Measurements from ENCODE around the gene LMO4.

LMO4 gene

GRCh38 chr1:87388411-87388810 lies 59.7 kb downstream of the LMO4 start:
- H3K36me3 ChIP-seq (ENCODE audit: insufficient read depth, insufficient read length, low read length) = no peaks in the 10 kb centered on the region
- no peaks in the 10 kb centered on the region for H3K9me3 ChIP-seq (ENCODE audit: insufficient read depth, low read length)
- no peak overlapping the region for H3K4me3 ChIP-seq (ENCODE audit: insufficient read length, low read depth)
- H3K4me1 ChIP-seq (ENCODE audit: insufficient read depth, insufficient read length) = no peaks in the 10 kb centered on the region
- no peak for DNase-seq (ENCODE audit: low read depth, low spot score)
- no peaks in the 10 kb centered on the region for H3K27me3 ChIP-seq (ENCODE audit: insufficient read depth, insufficient read length)
- TF ChIP-seq YY1 (IDR thresholded peaks at IDR 0.05; ENCODE audit: insufficient read depth, insufficient read length) (no peak), ZNF274 (IDR thresholded peaks at IDR 0.05; ENCODE audit: low read depth, low read length) (no peak), SUZ12 (IDR thresholded peaks at IDR 0.05; ENCODE audit: extremely low read depth, insufficient read depth, insufficient read length) (no peak)
- no peak overlapping the region for H3K9ac ChIP-seq (ENCODE audit: insufficient read length, low read depth)

GRCh38 chr1:87389011-87389410 lies 60.3 kb downstream of the LMO4 start:
- no peaks in the 10 kb centered on the region for H3K27me3 ChIP-seq (ENCODE audit: insufficient read depth, insufficient read length)
- TF ChIP-seq ZNF274 (IDR thresholded peaks at IDR 0.05; ENCODE audit: low read depth, low read length) (no peak), YY1 (IDR thresholded peaks at IDR 0.05; ENCODE audit: insufficient read depth, insufficient read length) (no peak), SUZ12 (IDR thresholded peaks at IDR 0.05; ENCODE audit: extremely low read depth, insufficient read depth, insufficient read length) (no peak)
- H3K36me3 ChIP-seq (ENCODE audit: insufficient read depth, insufficient read length, low read length) = no peaks in the 10 kb centered on the region
- no peak overlapping the region for H3K4me3 ChIP-seq (ENCODE audit: insufficient read length, low read depth)
- no peak for DNase-seq (ENCODE audit: low read depth, low spot score)
- H3K4me1 ChIP-seq (ENCODE audit: insufficient read depth, insufficient read length) = no peaks in the 10 kb centered on the region
- H3K9ac ChIP-seq (ENCODE audit: insufficient read length, low read depth) = no peak overlapping the region
- H3K9me3 ChIP-seq (ENCODE audit: insufficient read depth, low read length) = no peaks in the 10 kb centered on the region

- Histone ChIP-seq H3K4me1 (ENCODE audit: insufficient read depth, insufficient read length) (no peaks in the 10 kb centered on the region), H3K36me3 (ENCODE audit: insufficient read depth, insufficient read length, low read length) (no peaks in the 10 kb centered on the region), H3K9ac (ENCODE audit: insufficient read length, low read depth) (no peak overlapping the region), H3K27me3 (ENCODE audit: insufficient read depth, insufficient read length) (no peaks in the 10 kb centered on the region), H3K9me3 (ENCODE audit: insufficient read depth, low read length) (no peaks in the 10 kb centered on the region), H3K4me3 (ENCODE audit: insufficient read length, low read depth) (no peak overlapping the region)
- TF ChIP-seq ZNF274 (IDR thresholded peaks at IDR 0.05; ENCODE audit: low read depth, low read length) = no peak
- TF ChIP-seq SUZ12 (IDR thresholded peaks at IDR 0.05; ENCODE audit: extremely low read depth, insufficient read depth, insufficient read length) = no peak
- no peak for TF ChIP-seq YY1 (IDR thresholded peaks at IDR 0.05; ENCODE audit: insufficient read depth, insufficient read length)
- no peak for DNase-seq (ENCODE audit: low read depth, low spot score)
These were observed 60.9 kb downstream of the LMO4 start for GRCh38 chr1:87389546-87389945.

- Histone ChIP-seq H3K9ac (ENCODE audit: insufficient read length, low read depth) (no peak overlapping the region), H3K36me3 (ENCODE audit: insufficient read depth, insufficient read length, low read length) (no peaks in the 10 kb centered on the region), H3K9me3 (ENCODE audit: insufficient read depth, low read length) (no peaks in the 10 kb centered on the region), H3K4me3 (ENCODE audit: insufficient read length, low read depth) (no peak overlapping the region), H3K27me3 (ENCODE audit: insufficient read depth, insufficient read length) (no peaks in the 10 kb centered on the region), H3K4me1 (ENCODE audit: insufficient read depth, insufficient read length) (no peaks in the 10 kb centered on the region)
- TF ChIP-seq ZNF274 (IDR thresholded peaks at IDR 0.05; ENCODE audit: low read depth, low read length) = no peak
- no peak for DNase-seq (ENCODE audit: low read depth, low spot score)
These were observed 63.8 kb downstream of the LMO4 start for GRCh38 chr1:87392248-87393192.

GRCh38 chr1:87393445-87394085 lies 64.9 kb downstream of the LMO4 start:
- DNase-seq (ENCODE audit: low read depth, low spot score) = no peak
- Histone ChIP-seq H3K4me3 (ENCODE audit: insufficient read length, low read depth) (no peak overlapping the region), H3K27me3 (ENCODE audit: insufficient read depth, insufficient read length) (no peaks in the 10 kb centered on the region), H3K9ac (ENCODE audit: insufficient read length, low read depth) (no peak overlapping the region), H3K4me1 (ENCODE audit: insufficient read depth, insufficient read length) (no peaks in the 10 kb centered on the region), H3K36me3 (ENCODE audit: insufficient read depth, insufficient read length, low read length) (no peaks in the 10 kb centered on the region), H3K9me3 (ENCODE audit: insufficient read depth, low read length) (no peaks in the 10 kb centered on the region)
- no peak for TF ChIP-seq YY1 (IDR thresholded peaks at IDR 0.05; ENCODE audit: insufficient read depth, insufficient read length)
- no peak for TF ChIP-seq SUZ12 (IDR thresholded peaks at IDR 0.05; ENCODE audit: extremely low read depth, insufficient read depth, insufficient read length)

- Histone ChIP-seq H3K4me1 (ENCODE audit: insufficient read depth, insufficient read length) (no peaks in the 10 kb centered on the region), H3K9ac (ENCODE audit: insufficient read length, low read depth) (no peak overlapping the region), H3K27me3 (ENCODE audit: insufficient read depth, insufficient read length) (no peaks in the 10 kb centered on the region), H3K4me3 (ENCODE audit: insufficient read length, low read depth) (no peak overlapping the region), H3K36me3 (ENCODE audit: insufficient read depth, insufficient read length, low read length) (no peaks in the 10 kb centered on the region), H3K9me3 (ENCODE audit: insufficient read depth, low read length) (no peaks in the 10 kb centered on the region)
- TF ChIP-seq SUZ12 (IDR thresholded peaks at IDR 0.05; ENCODE audit: extremely low read depth, insufficient read depth, insufficient read length) (no peak), YY1 (IDR thresholded peaks at IDR 0.05; ENCODE audit: insufficient read depth, insufficient read length) (no peak), ZNF274 (IDR thresholded peaks at IDR 0.05; ENCODE audit: low read depth, low read length) (no peak)
- no peak for DNase-seq (ENCODE audit: low read depth, low spot score)
These were observed 65.8 kb downstream of the LMO4 start for GRCh38 chr1:87394513-87394912.

- no peaks in the 10 kb centered on the region for H3K9me3 ChIP-seq (ENCODE audit: insufficient read depth, low read length)
- H3K36me3 ChIP-seq (ENCODE audit: insufficient read depth, insufficient read length, low read length) = no peaks in the 10 kb centered on the region
- no peak for DNase-seq (ENCODE audit: low read depth, low spot score)
- TF ChIP-seq SUZ12 (IDR thresholded peaks at IDR 0.05; ENCODE audit: extremely low read depth, insufficient read depth, insufficient read length) = no peak
- no peak overlapping the region for H3K4me3 ChIP-seq (ENCODE audit: insufficient read length, low read depth)
- no peaks in the 10 kb centered on the region for H3K4me1 ChIP-seq (ENCODE audit: insufficient read depth, insufficient read length)
- H3K27me3 ChIP-seq (ENCODE audit: insufficient read depth, insufficient read length) = no peaks in the 10 kb centered on the region
- no peak overlapping the region for H3K9ac ChIP-seq (ENCODE audit: insufficient read length, low read depth)
These were observed 66.3 kb downstream of the LMO4 start for GRCh38 chr1:87394982-87395381.
